Neural cell (in vitro differentiated cells): ENCODE measurements around the gene SPP2. TPM values are rescaled to one million over a fixed set of nuclear protein-coding genes. Genes with fewer than 3 reads are reported as not detected.

Experiments used
- H2AFZ ChIP-seq: fragments of 200-600, 300-800 bp; sonication (generic), shearing (Covaris generic); 2 replicates; pipeline ENCODE4 v1.6.0; 2014; ENCODE audit warnings: low read depth, mild to moderate bottlenecking, antibody characterized with exemption, low read length, moderate library complexity
- H3F3A ChIP-seq: fragments of 200-600 bp; shearing (Covaris generic); 2 replicates; pipeline ENCODE4 v1.6.1; 2016; ENCODE audit warnings: mild to moderate bottlenecking, moderate library complexity, mixed read lengths, antibody characterized with exemption, low read length; ENCODE audit not compliant: insufficient read depth, poor library complexity, severe bottlenecking
- H3K27ac ChIP-seq: fragments of 200-600, 300-800 bp; sonication (generic), shearing (Covaris generic); 2 replicates; pipeline ENCODE4 v1.5.1; 2014; ENCODE audit warnings: mild to moderate bottlenecking, low read length, moderate library complexity
- H3K27me3 ChIP-seq: fragments of 300-800, 200-600 bp; sonication (generic), shearing (Covaris generic); 2 replicates; pipeline ENCODE4 v1.6.0; 2014; ENCODE audit warnings: mild to moderate bottlenecking, low read depth, low read length, moderate library complexity; ENCODE audit not compliant: insufficient read depth
- H3K36me3 ChIP-seq: fragments of 300-800, 200-600 bp; sonication (generic), shearing (Covaris generic); 2 replicates; pipeline ENCODE4 v1.5.1; 2014; ENCODE audit warnings: mild to moderate bottlenecking, antibody characterized with exemption, low read length, moderate library complexity; ENCODE audit not compliant: insufficient read depth
- H3K4me2 ChIP-seq: fragments of 300-800, 200-600 bp; sonication (generic), shearing (Covaris generic); 2 replicates; pipeline ENCODE4 v1.6.0; 2014; ENCODE audit warnings: mild to moderate bottlenecking, low read length
- H3K4me3 ChIP-seq: fragments of 300-800, 200-600 bp; sonication (generic), shearing (Covaris generic); 2 replicates; pipeline ENCODE4 v1.5.1; 2014; ENCODE audit warnings: mild to moderate bottlenecking, low read length, moderate library complexity
- H3K79me2 ChIP-seq: fragments of 200-600 bp; shearing (Covaris generic); replicated peaks from 2 replicates; pipeline ENCODE4 v1.6.0; 2014; ENCODE audit warnings: mild to moderate bottlenecking, low read length, moderate library complexity; ENCODE audit not compliant: insufficient read depth
- H3K9ac ChIP-seq: fragments of 300-800, 200-600 bp; sonication (generic), shearing (Covaris generic); 2 replicates; pipeline ENCODE4 v1.6.1; 2016; ENCODE audit warnings: mild to moderate bottlenecking, low read length, mixed read lengths
- H3K9me2 ChIP-seq: fragments of 200-600 bp; shearing (Covaris generic); 2 replicates; pipeline ENCODE4 v1.6.1; 2016; ENCODE audit warnings: mild to moderate bottlenecking, low read length, mixed read lengths; ENCODE audit not compliant: insufficient read depth
- H3K9me3 ChIP-seq: fragments of 200-600, 300-800 bp; sonication (generic), shearing (Covaris generic); 2 replicates; pipeline ENCODE4 v1.6.1; 2016; ENCODE audit warnings: mild to moderate bottlenecking, mixed run types, low read length, moderate library complexity, mixed read lengths
- H4K20me1 ChIP-seq: fragments of 200-600 bp; shearing (Covaris generic); 2 replicates; pipeline ENCODE4 v1.6.1; 2016; ENCODE audit warnings: mild to moderate bottlenecking, mixed run types; ENCODE audit not compliant: insufficient read depth
- EP300 ChIP-seq: fragments of 450-650 bp; conservative IDR thresholded peaks from 2 replicates; pipeline ENCODE4 v1.6.1; 2014; ENCODE audit warnings: antibody characterized with exemption, mild to moderate bottlenecking, moderate library complexity; ENCODE audit not compliant: poor library complexity, severe bottlenecking
- EZH2 ChIP-seq: fragments of 200-600, 300-800 bp; shearing (Covaris generic), sonication (generic); IDR thresholded peaks from 2 replicates; pipeline ENCODE4 v1.6.1; 2014; ENCODE audit warnings: antibody characterized with exemption, low read length, borderline replicate concordance, mild to moderate bottlenecking; ENCODE audit not compliant: insufficient read depth, poor library complexity, severe bottlenecking
- MXI1 ChIP-seq: fragments of 450-650 bp; conservative IDR thresholded peaks from 2 replicates; pipeline ENCODE4 v1.6.1; 2014; ENCODE audit warnings: antibody characterized with exemption, mild to moderate bottlenecking; ENCODE audit not compliant: poor library complexity, severe bottlenecking
- POLR2AphosphoS5 ChIP-seq: IDR thresholded peaks from 2 replicates; pipeline ENCODE4 v1.6.1; 2012
- RAD21 ChIP-seq: fragments of 450-650 bp; conservative IDR thresholded peaks from 2 replicates; pipeline ENCODE4 v1.6.1; 2014; ENCODE audit warnings: antibody characterized with exemption, mild to moderate bottlenecking, moderate library complexity
- REST ChIP-seq: IDR thresholded peaks from 2 replicates; pipeline ENCODE4 v1.6.1; 2012; ENCODE audit warnings: borderline replicate concordance
- SMC3 ChIP-seq: fragments of 450-650 bp; conservative IDR thresholded peaks from 2 replicates; pipeline ENCODE4 v1.6.1; 2014; ENCODE audit warnings: antibody characterized with exemption, mild to moderate bottlenecking, moderate library complexity; ENCODE audit not compliant: poor library complexity
- TAF1 ChIP-seq: IDR thresholded peaks from 2 replicates; pipeline ENCODE4 v1.6.1; 2012; ENCODE audit warnings: low read depth
- polyA plus RNA-seq: library from polyadenylated mRNA; depleted of rRNA; stranded (reverse); fragments of >200 nt; gene quantifications from 2 replicates; pipeline ENCODE4 v1.2.3, GENCODE V29; 2014

SPP2 gene
- polyA plus RNA-seq, 1 donor from 2014 or later, result not detected

GRCh38 chr2:234074751-234075517 is 24.4 kb downstream of the SPP2 start:
- Histone ChIP-seq H2AFZ (no peak overlapping the region), H3K4me2 (no peak overlapping the region), H3K36me3 (no peaks in the 10 kb centered on the region), H3K9me3 (no peaks in the 10 kb centered on the region), H3K27ac (no peak overlapping the region), H4K20me1 (no peaks in the 10 kb centered on the region), H3K79me2 (no peaks in the 10 kb centered on the region), H3K9ac (no peak overlapping the region), H3F3A (no peaks in the 10 kb centered on the region), H3K9me2 (no peaks in the 10 kb centered on the region), H3K27me3 (no peaks in the 10 kb centered on the region), H3K4me3 (no peak overlapping the region)
- no peak for TF ChIP-seq EZH2
- TF ChIP-seq SMC3, result no peak
- no peak for TF ChIP-seq MXI1
- TF ChIP-seq EP300, result no peak

- Histone ChIP-seq H3K27me3 (no peaks in the 10 kb centered on the region), H3K36me3 (no peaks in the 10 kb centered on the region)
Observed at GRCh38 chr2:234075518-234075915, 25.0 kb downstream of the SPP2 start.

More at GRCh38 chr2:234075518-234075915, 25.0 kb downstream of the SPP2 start:
- Histone ChIP-seq H3K4me3 (no peak overlapping the region), H3K27ac (no peak overlapping the region), H3K79me2 (no peaks in the 10 kb centered on the region), H3K9me3 (no peaks in the 10 kb centered on the region), H4K20me1 (no peaks in the 10 kb centered on the region), H3F3A (no peaks in the 10 kb centered on the region), H3K9me2 (no peaks in the 10 kb centered on the region), H2AFZ (no peak overlapping the region), H3K4me2 (no peak overlapping the region), H3K9ac (no peak overlapping the region)
- TF ChIP-seq EZH2 (no peak), MXI1 (no peak), EP300 (no peak), SMC3 (no peak), POLR2AphosphoS5 (no peak), TAF1 (no peak), RAD21 (no peak), REST (no peak)
